GM19438 (cell line): Measurements from ENCODE around the gene HOXC5.

Experiments used
- ATAC-seq: cut with Tn5 transposase; IDR thresholded peaks from one replicate; pipeline ENCODE4 v1.9.1; 2021; ENCODE audit warnings: low read depth; ENCODE audit not compliant: unreplicated experiment

HOXC5 gene

DNA sequence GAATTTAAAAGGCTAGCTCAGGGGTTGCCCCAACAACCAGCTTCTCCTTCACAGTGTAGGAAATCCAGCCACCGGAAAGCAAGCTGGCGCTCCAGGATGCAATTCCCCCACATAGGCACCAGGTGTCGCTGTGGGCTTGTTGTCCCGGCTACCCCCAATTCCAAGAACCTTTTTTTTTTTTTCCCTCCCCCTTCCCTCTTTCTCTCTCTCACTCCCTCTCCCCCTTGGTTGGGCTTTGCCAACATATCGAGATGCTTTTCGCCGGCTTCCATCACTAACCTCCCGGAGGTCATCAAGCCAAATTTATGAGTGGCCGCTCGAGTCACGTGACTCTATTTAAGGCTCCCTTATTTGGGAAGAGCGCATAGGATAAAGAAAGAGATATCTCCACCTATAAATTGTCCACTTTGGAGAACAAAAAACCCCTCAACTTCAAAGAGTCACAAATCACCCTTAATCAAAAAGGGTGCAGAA, at the start of gene HOXC5:
TSS of gene HOXC5 (plus strand) at position 424 of the 474 bp plus-strand sequence. CDS start 73 bp downstream, outside the sequence.
- no peak for ATAC-seq

DNA sequence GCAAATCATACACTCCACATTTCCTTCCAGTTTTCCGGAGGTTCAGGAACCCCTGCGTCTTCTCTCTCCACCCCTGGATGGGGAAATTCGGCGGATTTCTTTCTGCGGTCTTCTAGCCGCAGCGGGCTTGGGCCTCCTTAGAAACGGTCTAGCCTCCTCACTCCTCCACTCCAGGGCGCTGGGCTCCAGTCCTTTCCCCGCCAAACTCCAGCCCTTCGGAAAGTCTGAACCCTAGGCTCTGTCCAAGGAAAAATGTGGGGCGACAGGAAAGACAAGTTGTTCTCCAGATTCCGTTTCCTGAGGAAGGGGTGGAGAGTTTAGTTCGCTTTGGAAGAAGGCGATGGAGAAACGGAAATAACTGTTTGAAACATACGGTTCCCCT, 49.3 kb upstream of the HOXC5 start:
- ATAC-seq = no peak

DNA sequence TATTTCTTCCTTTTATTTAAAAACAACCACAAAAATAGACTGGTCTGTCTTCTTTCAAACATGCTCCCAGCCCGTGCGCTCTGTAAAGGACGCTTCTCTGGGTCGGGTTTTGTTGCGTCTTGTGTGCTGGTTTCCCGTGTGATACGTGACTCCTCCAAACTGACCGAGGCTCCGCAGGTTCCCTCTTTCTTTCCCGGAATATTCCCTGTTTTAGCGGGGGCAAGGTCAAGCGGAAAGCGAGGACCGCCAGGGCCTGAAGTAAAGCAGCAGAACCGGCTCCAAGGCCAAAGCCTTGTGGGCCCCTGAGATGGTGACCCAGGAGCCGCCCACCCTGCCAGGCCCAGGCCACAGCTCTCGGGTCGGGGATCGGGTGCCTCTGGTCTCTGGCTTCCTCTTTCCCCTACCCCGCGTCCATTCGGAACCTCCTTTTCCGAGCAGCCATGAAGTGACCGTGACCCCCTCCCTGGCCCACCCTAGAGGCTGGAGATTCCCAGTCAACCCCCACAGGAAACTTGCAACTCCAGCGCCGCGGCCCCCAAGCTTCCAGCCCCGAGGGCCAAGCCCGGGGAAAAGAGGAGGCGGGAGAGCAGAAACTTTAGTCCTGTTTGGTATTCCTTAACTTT, 48.8 kb upstream of the HOXC5 start:
- ATAC-seq = no peak

DNA sequence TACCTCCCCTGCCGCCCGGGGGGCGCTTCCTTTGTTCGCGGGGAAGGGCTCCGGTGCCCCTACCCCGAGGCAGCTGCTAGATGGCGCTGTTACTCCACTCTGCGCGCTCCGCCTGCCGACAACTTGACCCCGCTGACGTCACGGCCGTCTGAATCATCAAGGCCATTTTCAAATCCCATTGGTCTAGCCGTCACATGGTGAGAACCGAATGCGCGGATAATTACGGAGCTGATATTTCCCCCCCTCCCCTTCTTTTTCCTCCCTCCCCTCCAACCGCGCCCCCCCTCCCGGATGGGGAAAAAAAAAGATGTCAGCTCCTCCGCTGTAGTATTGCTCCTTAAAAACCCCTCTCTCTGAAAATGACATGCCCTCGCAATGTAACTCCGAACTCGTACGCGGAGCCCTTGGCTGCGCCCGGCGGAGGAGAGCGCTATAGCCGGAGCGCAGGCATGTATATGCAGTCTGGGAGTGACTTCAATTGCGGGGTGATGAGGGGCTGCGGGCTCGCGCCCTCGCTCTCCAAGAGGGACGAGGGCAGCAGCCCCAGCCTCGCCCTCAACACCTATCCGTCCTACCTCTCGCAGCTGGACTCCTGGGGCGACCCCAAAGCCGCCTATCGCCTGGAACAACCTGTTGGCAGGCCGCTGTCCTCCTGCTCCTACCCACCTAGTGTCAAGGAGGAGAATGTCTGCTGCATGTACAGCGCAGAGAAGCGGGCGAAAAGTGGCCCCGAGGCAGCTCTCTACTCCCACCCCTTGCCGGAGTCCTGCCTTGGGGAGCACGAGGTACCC, 47.8 kb upstream of the HOXC5 start, which contains the start of gene HOXC10:
TSS of gene HOXC10 (plus strand) at position 246 of the 791 bp plus-strand sequence. CDS start at position 360, 114 bp downstream.
- ATAC-seq = no peak

DNA sequence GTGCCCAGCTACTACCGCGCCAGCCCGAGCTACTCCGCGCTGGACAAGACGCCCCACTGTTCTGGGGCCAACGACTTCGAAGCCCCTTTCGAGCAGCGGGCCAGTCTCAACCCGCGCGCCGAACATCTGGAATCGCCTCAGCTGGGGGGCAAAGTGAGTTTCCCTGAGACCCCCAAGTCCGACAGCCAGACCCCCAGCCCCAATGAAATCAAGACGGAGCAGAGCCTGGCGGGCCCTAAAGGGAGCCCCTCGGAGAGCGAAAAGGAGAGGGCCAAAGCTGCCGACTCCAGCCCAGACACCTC, 47.2 kb upstream of the HOXC5 start:
- ATAC-seq = no peak

DNA sequence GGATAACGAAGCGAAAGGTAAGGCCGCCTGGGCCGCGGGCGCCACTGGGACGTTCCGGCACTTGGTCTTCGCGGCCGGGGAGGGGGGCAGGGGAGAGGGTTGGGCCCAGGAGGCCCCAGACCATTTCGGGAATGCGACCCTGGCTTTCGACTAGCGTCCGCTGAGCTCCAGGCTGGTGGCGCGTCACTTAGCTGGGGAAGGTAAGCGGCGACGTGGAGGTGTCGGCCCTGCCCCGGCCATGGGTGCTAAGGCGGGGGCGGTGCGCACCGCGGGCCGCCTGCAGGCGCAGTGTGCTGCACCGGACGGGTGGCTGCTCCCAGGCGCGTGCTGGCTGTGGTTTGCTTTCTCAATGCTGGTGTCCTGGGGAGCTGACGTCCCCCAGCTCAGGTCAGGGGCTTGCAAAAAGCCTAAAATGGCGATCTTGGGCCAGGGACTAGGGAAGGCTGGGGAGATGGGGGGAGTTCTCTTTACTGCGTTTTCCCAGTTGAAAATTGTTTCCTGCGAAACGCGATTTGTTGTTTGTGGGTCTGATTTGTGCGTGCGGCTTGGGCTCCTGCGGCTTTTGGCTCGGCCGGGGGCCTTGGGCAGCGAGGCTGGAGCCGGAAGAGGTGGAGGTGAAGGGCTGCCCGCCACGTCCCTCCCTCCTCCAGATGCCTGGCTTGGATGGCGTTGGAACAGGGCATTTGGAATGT, 46.7 kb upstream of the HOXC5 start:
- ATAC-seq = no peak

DNA sequence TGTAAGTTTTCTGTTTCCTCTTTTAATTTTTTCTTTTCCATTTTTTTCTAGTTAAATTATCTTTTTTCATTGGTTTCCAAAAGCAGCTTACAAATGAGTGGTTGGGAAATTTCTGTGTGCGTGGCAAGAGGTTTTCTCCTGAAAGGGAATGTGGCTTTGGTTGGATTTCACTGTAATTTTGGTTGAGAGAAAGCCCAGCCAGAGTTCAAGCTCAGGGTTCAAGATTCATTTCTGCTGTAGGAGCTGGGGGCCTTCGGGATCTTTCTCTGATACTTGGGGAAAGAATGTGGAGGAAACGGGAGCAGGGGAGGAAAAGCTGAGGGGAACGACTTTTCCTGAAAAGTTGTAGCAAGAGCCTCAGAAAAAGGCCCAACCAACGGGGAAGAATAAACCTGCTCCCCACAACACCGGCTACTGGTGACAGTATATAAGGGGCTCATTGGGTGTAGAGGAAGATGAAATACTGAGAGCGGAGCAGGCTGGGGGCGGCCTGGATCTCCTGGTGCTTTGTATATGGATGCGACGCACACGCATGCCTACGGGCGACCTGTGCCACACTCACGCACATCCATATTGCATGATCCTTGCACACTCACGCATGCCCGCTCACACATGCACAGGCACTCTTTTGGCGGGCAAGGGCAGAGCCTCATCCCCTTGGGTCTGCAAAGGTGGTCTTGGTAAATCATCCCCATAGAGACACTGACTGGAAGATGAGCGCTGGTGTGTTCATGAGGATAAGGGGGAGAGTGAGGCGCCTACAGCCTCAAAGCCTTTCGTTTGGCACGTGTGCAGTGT, 46.0 kb upstream of the HOXC5 start:
- no peak for ATAC-seq

DNA sequence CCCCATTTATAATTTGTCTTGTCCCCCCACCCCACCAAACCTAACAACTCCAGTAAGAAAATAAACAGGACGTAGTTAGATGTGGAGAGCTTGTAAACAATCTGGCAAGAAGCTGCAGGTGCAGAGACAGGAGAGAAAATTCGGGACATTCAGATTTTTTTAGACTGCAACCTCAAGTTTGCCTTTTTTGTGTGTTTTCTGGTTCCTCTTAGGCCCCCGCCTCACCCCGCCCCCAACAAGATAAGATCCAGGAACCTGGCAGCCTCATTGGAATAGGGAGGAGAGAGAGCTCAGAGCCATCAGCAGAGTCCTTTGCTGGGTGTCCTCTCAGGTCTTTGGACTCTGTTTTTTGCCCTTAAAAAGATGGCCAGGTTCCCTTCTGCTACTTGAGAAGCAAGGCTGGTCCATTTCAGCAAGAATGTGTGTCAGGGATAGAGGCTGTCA, 45.0 kb upstream of the HOXC5 start:
- ATAC-seq = no peak

DNA sequence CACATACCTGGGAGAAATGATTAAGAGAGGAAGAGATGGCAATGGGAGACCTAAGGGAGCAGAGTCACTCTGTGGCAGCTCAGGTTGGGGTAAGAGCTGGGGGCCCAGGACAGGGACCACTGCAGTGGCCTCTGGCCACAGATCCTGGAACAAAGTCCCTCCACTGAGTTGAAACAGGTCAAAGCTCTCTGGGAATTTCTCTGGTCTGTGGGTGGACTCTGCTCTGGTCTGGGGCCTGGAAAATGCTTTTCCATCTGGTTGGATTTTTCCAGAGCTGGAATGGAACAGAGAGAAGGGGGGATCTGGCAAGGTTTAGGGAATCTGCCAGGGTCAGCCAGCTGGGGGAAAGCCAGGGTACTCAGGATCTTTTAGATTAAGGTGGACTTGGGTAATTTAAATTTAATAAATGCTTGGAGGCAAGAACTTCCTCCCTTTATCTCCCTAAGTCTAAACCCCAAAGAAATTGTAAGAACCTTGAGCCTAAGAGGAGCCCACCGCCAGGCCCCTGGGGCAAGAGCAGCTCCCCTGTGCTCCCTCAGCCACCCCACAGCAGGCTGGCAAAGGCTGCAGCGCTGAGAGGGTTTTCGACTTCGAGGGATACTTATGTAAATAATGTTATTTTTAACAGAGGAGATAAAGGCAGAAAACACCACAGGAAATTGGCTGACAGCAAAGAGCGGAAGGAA, 44.2 kb upstream of the HOXC5 start:
- no peak for ATAC-seq

DNA sequence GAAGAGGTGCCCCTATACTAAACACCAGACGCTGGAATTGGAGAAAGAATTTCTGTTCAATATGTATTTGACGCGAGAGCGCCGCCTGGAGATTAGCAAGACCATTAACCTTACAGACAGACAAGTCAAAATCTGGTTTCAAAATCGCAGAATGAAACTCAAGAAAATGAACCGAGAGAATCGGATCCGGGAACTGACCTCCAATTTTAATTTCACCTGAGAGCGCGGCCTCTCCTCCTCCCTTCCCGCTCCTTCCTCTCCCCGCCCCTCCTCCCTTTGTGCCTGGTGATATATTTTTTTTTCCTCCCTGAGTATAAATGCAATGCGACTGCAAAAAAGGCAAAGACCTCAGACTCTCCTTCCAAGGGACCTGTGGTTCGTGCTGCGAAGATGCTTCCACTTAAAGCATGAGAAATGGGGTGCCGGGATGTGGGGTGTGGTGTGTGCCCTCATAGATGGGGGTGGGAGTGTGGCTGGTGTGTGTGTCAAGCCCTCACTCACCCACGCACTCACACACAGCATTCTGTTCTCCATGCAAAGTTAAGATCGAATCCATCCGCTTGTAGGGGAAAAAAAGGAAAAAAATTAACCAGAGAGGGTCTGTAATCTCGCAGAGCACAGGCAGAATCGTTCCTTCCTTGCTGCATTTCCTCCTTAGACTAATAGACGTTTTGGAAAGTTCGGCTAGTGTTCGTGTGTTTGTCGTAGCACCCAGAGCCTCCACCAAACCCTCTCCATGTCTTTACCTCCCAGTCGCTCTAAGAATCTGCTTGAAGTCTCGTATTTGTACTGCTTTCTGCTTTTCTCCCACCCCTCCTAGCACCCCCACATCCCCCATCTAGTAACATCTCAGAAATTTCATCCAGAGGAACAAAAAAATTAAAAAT, 43.4 kb upstream of the HOXC5 start:
- ATAC-seq = no peak

DNA sequence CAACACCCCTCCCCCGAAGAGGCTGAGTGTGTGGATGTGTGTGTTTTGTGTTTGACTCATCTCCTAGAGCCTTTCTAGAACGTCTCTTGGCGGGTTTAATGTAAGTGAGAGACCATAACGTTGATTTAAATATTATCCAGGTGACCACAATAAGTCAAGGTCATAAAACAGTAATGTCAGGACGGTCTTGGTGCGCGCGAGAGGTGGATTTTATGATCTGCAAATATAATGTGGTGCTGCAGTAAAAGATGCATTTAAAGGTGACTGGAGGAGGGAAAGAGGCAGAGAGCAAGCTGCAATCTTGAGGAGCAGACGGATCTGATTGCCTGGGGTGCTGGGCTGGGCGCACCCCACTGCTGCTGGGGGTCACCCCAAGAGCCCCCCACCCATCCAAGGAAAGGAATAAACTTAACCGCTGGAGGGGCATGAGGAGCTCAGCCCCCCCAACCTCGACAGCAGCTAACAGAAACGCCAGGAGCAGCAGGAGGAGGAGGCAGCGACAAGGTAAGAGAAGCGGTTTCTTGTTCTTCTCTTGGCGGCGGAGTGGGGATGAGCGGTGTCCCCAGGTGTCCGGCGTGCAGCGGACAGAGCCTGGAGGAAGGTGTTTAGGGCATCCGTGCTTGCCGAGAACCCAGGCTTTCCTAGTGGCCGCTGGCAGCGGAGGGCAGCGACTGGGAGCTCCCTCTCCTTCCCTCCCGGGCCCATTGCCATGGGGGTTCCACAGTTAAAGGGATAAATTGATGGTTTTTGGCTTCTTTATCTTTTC, 42.4 kb upstream of the HOXC5 start:
- ATAC-seq = no peak

DNA sequence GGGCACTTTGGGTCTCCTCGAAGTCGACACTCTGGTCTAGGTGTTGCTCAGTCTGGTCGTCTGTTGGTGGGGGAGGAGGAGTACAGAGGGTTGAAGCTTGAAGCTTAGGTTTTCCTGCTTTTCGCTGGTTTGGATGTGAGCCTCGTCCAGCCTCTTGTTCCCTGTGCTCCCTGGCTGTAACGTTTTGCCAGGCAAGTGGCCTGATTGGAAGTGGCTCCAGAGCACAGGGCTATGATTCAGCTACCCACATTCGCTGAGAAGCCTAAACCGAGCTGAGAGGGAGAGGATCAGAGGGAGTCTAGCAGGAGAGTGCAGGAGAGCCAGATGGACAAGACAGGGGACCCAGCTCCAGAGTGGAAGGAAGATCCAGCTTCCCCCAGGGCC, 41.8 kb upstream of the HOXC5 start:
- ATAC-seq = no peak

DNA sequence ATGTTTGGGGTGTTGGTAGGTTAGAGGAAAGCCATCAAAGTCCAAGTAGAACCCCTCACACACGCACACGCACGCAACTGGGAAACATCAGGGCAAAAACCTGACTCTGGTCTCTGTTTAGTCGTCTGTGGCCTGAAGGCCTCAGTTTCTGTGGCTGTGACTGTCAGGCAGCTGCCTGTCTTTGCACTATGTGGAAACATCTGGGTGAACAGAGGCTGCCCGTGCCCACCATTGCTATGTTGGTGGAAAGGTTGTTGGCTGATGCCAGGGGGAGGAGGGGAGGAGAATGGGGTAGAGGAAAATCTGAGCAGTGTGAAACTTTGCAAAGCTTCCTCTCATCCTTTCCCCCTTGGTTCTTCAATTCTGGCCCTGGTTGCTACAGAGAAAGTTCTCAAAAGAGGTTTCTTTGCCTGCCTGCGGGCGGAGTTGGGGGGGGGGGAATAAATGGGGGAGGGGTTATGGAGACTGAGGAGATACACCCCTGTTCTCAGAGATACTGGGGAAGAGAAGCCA, 40.4 kb upstream of the HOXC5 start:
- ATAC-seq = no peak

DNA sequence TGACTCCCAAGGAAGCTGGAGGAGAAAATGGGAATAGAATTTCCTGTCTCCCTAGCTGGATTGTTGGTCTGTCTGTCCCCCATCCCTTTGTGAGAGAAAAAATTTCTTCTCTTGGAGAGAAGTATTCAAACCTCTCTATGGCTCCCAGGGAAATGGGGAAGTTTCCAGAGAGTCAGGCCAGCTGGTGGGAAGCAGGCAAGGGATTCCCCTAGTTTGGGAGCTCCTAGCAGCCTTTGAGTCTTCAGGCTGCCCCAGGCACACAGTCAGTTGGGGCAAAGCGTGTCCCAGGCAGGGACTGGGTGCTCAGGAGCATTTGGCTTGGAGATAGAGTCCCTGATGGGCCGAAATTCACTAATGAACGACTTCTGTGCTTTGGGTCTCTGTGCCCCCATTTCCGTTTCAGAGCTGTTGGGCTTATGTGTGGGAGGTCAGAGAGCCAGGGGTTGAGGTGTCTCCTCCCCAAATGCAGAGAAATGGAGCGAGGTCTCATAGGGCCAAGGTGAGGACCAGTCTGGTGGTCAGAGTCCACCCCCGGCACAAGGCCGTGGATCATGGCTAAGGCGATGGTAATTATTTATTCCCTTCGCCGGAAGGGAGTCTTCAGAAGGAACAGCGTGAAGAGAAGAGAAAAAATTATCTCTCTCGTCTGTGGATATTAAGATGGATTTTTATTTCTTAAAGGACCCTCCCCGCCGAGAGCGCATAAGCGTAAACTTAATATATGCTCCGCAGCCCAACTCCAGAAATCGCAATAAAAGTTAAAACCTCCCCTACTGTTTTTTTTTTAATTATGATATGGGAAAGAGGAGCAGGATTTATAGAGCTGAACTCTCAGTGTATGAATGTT, 39.5 kb upstream of the HOXC5 start:
- ATAC-seq = no peak

DNA sequence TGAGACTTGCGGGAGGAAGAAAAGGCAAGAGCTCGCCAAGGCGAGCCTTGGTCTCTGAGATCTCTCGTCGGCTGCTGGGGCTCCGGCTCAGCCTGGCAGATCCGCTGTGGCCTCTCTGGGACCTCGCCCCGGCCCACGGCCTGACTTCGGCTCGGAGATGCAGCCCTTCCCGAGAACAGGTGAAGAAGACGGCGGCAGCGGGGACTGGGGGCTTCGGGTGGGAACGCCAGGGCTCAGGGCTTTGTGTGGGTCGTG, 38.9 kb upstream of the HOXC5 start:
- no peak for ATAC-seq

DNA sequence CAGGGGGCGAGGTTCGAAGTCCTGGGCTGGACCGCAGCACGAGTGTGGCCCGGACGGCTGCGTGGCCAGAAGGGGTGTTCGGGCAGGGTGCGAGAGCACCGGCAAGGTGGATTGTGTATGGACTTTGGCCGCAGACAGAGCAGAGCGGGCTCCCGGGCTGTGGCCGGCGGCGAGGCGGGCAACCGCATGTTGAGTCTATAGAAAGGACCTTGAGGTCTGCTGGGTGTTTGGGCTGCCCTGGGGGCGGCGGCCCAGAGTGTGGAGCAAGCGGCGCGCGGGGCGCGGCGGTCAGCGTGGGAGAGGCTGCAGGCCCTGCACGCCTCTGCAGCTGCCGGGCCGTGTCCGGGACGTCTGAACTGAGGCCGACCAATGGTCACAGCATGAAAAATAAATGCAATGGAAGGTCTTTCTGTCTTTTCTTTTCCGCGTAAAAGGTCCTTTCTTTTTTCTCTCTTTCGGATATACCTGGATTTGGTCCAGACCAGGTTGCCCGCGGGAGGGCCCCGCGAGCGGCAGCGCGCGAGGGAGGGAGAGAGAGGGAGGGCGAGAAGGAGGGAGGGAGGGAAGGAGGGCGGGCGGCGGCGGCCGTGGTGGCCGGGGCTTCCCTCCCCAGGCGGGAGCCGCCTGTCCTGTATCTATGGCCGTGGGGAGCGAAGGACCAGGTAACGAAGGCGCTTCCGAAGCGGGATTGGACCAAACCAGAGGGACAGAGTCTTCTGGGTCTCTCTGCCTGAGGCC, 38.4 kb upstream of the HOXC5 start:
- no peak for ATAC-seq

DNA sequence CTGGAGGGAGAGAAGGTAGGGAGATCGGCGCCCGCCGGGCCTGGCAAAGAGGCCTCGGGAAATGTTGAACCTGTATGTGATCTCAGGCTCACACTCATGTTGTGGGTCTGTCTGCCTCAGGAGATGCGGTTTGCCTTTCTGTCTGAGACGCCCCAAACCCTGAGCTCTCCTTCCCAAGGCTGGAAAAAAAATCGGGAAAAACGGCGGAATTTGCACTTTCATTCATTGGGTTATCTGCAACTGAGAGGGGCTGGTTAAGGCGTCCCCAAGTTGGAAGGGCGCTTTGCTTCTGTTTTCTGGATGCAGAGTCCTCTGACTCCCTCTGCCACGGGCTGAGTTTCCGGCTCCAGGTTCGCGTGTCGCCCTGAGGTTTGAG, 37.9 kb upstream of the HOXC5 start:
- ATAC-seq = no peak
